ENCODE data around the gene RNF150.

Gene RNF150

DNA sequence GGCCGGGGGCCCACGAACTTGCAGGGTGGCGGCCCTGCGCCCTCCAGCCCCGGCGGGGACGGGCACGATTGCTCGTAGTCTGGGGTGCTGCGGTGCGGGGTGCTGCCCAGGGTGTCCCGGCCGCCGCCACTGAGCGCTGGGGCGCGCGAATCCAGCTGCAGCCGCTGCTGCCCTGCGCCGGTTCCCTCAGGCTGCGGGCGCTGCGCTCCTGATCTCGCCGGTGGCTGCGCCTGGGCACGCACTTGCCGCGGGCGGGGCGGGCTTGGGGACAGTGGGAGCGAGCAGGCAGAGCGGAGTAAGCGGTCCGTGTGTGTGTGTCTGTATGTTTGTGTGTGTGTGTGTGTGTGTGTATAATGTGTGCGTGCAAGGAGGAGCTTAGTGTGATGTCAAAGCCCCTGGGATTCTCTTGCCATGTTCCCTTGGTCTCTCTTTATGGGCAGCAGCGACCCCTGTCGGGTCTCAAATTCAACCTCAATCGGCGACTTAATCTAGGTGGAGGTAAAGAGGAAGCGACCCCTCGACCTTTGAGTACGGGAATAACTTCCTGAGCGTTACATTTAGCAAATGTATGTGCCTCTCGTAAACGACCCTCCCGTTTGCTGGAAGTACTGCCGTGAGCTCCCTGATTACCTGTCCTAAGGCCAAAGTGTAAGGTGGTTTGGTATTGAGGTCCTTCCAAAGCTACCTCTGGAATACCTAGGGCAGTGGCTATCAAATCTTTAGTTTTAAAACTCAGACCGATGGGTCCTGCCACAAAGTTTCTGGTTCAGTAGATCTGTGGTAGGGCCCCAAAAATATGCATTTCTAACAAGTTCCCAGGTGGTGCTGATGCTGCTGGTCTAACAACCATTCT is at the start of gene RNF150:
Gene RNF150 (minus strand): TSS at position 324 of the 853 bp plus-strand sequence.
- Histone ChIP-seq H4K20me1 (ENCODE audit: insufficient read depth, low read length, poor library complexity, severe bottlenecking) (peaks cover 4% of the 10 kb centered on the region), H3K4me2 (ENCODE audit: low read depth, low read length, poor library complexity, severe bottlenecking) (peak within 1 kb of the TSS; percentile 87), H3F3A (ENCODE audit: low read depth) (no peaks in the 10 kb centered on the region), H3K9ac (ENCODE audit: low read depth, low read length, poor library complexity, severe bottlenecking) (peak within 1 kb of the TSS; percentile 86), H3K4me3 (ENCODE audit: low read length, poor library complexity, severe bottlenecking) (peak within 1 kb of the TSS; percentile 86), H3K36me3 (ENCODE audit: insufficient read depth, low read length) (no peaks in the 10 kb centered on the region), H3K27me3 (ENCODE audit: insufficient read depth, low read length, poor library complexity, severe bottlenecking) (peaks cover 24% of the 10 kb centered on the region), H3K9me3 (ENCODE audit: insufficient read depth, low read depth, low read length) (no peaks in the 10 kb centered on the region), H3K9me2 (replicated peaks; ENCODE audit: low read depth, low read length) (no peaks in the 10 kb centered on the region), H3K4me1 (ENCODE audit: insufficient read depth, low read length, poor library complexity, severe bottlenecking) (peaks cover 48% of the 10 kb centered on the region), H3K79me2 (ENCODE audit: insufficient read depth, low read length) (peaks cover 38% of the 10 kb centered on the region), H2AFZ (ENCODE audit: low read length) (peak within 1 kb of the TSS; percentile 92)
- TF ChIP-seq, protein P1, sequence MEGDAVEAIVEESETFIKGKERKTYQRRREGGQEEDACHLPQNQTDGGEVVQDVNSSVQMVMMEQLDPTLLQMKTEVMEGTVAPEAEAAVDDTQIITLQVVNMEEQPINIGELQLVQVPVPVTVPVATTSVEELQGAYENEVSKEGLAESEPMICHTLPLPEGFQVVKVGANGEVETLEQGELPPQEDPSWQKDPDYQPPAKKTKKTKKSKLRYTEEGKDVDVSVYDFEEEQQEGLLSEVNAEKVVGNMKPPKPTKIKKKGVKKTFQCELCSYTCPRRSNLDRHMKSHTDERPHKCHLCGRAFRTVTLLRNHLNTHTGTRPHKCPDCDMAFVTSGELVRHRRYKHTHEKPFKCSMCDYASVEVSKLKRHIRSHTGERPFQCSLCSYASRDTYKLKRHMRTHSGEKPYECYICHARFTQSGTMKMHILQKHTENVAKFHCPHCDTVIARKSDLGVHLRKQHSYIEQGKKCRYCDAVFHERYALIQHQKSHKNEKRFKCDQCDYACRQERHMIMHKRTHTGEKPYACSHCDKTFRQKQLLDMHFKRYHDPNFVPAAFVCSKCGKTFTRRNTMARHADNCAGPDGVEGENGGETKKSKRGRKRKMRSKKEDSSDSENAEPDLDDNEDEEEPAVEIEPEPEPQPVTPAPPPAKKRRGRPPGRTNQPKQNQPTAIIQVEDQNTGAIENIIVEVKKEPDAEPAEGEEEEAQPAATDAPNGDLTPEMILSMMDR (conservative IDR thresholded peaks at IDR 0.05; ENCODE audit: low read length): peak; percentile 81
- TF ChIP-seq EZH2phosphoT487 (IDR thresholded peaks at IDR 0.05; ENCODE audit: borderline replicate concordance): no peak

DNA sequence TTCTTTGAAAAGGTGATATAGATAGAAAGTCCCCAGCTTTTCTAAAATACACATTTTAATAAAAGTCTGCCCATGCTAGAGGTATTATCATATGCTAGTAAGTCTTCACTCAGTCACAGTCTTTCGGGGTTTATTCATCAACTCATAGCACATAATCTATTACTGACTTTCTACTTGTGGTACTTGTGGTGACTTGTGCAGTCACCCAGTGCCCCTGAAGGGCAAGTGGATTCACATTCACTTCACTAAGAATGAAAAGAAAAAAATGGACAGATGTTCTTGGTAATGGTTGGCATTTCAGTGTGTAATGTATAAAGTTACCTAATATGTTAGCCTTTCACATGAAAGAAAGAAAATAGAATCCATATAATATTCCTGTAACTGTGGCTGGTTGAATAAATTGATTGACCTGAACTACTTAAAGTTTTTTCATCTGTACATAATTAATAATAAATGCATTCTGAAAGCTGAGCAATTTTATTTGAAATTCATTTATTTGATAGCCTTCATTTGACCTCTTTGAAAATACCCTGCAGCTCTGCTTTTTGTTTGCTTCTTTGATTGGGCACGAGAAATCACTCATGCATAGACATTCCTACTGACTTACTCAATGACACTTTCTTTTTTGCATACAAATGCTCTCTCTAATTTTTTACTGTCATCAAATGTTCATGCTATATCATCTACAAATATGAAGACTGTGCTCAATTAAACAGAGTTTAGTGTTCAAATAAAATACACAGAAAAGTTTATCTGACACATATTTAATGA is 47.9 kb upstream of the RNF150 start:
- Histone ChIP-seq H3K4me3 (ENCODE audit: low read length, poor library complexity, severe bottlenecking) (no peak overlapping the region), H3K9me2 (replicated peaks; ENCODE audit: low read depth, low read length) (no peaks in the 10 kb centered on the region)

GRCh38 chr4:141179474-141180373 is 46.5 kb upstream of the RNF150 start:
- Histone ChIP-seq H3K9me3 (ENCODE audit: insufficient read depth, low read depth, low read length) (no peaks in the 10 kb centered on the region), H2AFZ (ENCODE audit: low read length) (no peak overlapping the region), H3K36me3 (ENCODE audit: insufficient read depth, low read length) (no peaks in the 10 kb centered on the region), H3K4me1 (ENCODE audit: insufficient read depth, low read length, poor library complexity, severe bottlenecking) (no peaks in the 10 kb centered on the region), H3K79me2 (ENCODE audit: insufficient read depth, low read length) (no peaks in the 10 kb centered on the region), H3K9ac (ENCODE audit: low read depth, low read length, poor library complexity, severe bottlenecking) (no peak overlapping the region), H4K20me1 (ENCODE audit: insufficient read depth, low read length, poor library complexity, severe bottlenecking) (no peaks in the 10 kb centered on the region), H3F3A (ENCODE audit: low read depth) (no peaks in the 10 kb centered on the region), H3K4me3 (ENCODE audit: low read length, poor library complexity, severe bottlenecking) (no peak overlapping the region), H3K4me2 (ENCODE audit: low read depth, low read length, poor library complexity, severe bottlenecking) (no peak overlapping the region), H3K27me3 (ENCODE audit: insufficient read depth, low read length, poor library complexity, severe bottlenecking) (no peaks in the 10 kb centered on the region), H3K9me2 (replicated peaks; ENCODE audit: low read depth, low read length) (no peaks in the 10 kb centered on the region)
- no peak for TF ChIP-seq EZH2phosphoT487 (IDR thresholded peaks at IDR 0.05; ENCODE audit: borderline replicate concordance)
- TF ChIP-seq, protein P1 (conservative IDR thresholded peaks at IDR 0.05; ENCODE audit: low read length): no peak

More for the DNA sequence above, 47.9 kb upstream of the RNF150 start:
- no peak overlapping the region for H3K4me2 ChIP-seq (ENCODE audit: low read depth, low read length, poor library complexity, severe bottlenecking)
- H3K79me2 ChIP-seq (ENCODE audit: insufficient read depth, low read length): no peaks in the 10 kb centered on the region
- no peaks in the 10 kb centered on the region for H3K36me3 ChIP-seq (ENCODE audit: insufficient read depth, low read length)
- no peaks in the 10 kb centered on the region for H3K27me3 ChIP-seq (ENCODE audit: insufficient read depth, low read length, poor library complexity, severe bottlenecking)
- no peaks in the 10 kb centered on the region for H3K4me1 ChIP-seq (ENCODE audit: insufficient read depth, low read length, poor library complexity, severe bottlenecking)
- H2AFZ ChIP-seq (ENCODE audit: low read length): no peak overlapping the region
- H3K9ac ChIP-seq (ENCODE audit: low read depth, low read length, poor library complexity, severe bottlenecking): no peak overlapping the region
- no peaks in the 10 kb centered on the region for H3K9me3 ChIP-seq (ENCODE audit: insufficient read depth, low read depth, low read length)
- H3F3A ChIP-seq (ENCODE audit: low read depth): no peaks in the 10 kb centered on the region
- no peaks in the 10 kb centered on the region for H4K20me1 ChIP-seq (ENCODE audit: insufficient read depth, low read length, poor library complexity, severe bottlenecking)
- TF ChIP-seq, protein P1 (conservative IDR thresholded peaks at IDR 0.05; ENCODE audit: low read length): no peak
- TF ChIP-seq EZH2phosphoT487 (IDR thresholded peaks at IDR 0.05; ENCODE audit: borderline replicate concordance): no peak
